Hepatocyte (in vitro differentiated cells): ENCODE data around the gene RAPGEF4.

Experiments
- CTCF ChIP-seq: fragments of 200-600 bp; sonication (generic); IDR thresholded peaks from 2 replicates; pipeline ENCODE4 v1.5.1; 2016; ENCODE audit warnings: antibody characterized with exemption, mild to moderate bottlenecking; ENCODE audit not compliant: poor library complexity
- EZH2 ChIP-seq: fragments of 200-600 bp; sonication (generic); IDR thresholded peaks from 2 replicates; pipeline ENCODE4 v1.6.1; 2016; ENCODE audit warnings: antibody characterized with exemption, mild to moderate bottlenecking, borderline replicate concordance
- EZH2phosphoT487 ChIP-seq: fragments of 200-600 bp; sonication (generic); IDR thresholded peaks from one replicate; pipeline ENCODE4 v1.6.1; 2018; ENCODE audit warnings: antibody characterized with exemption, mild to moderate bottlenecking, low read depth, moderate library complexity; ENCODE audit not compliant: unreplicated experiment, severe bottlenecking

GRCh38 chr2:172905937-172906811 is 170.5 kb downstream of the RAPGEF4 start:
- TF ChIP-seq CTCF (no peak), EZH2 (no peak), EZH2phosphoT487 (no peak)
